H1 (cell line): ENCODE measurements around the gene TRIM14. TPM values are rescaled to one million over a fixed set of nuclear protein-coding genes. Genes with fewer than 3 reads are reported as not detected.

ENCODE experiments used
- SIX5 ChIP-seq: IDR thresholded peaks from 2 replicates; pipeline ENCODE4 v1.6.1; 2011; ENCODE audit warnings: mild to moderate bottlenecking, low read depth, low read length
- polyA plus RNA-seq, 7 experiments: library from polyadenylated mRNA; depleted of rRNA in 3 of 7; stranded (reverse) in 5 of 7; unstranded in 2 of 7; fragments of >200 nt in 5 of 7; fragments of 200-250 nt in 2 of 7; gene quantifications; 1 replicate in 5 of 7; 2 replicates in 1 of 7; 4 replicates in 1 of 7; pipeline versions ENCODE4 v1.2.1 to v1.2.3, GENCODE V29; 2011 to 2013; ENCODE audit warnings: missing spikeins in 2 of 7, mixed read lengths in 2 of 7
- total RNA-seq: library from RNA; stranded (reverse); fragmentation: NEBNext Ultra II Directional; extraction: Animal tissue kit (Norgen Biotek cat#: 25700); gene quantifications from 2 replicates; pipeline ENCODE4 v1.2.1, GENCODE V29; 2021

The TRIM14 gene
- total and polyA plus RNA-seq, 2 of the 8 experiments (the other 6 are each of a cell fraction or from before 2014, with no cell fraction given) = 9.2 to 19.4 TPM

- TF ChIP-seq SIX5 = no peak
Observed at GRCh38 chr9:98083061-98083501, 35.9 kb downstream of the TRIM14 start (continued).
